NCI-H2227 (cell line): ENCODE data around the gene EGFL8.
"Not testable (repeated sequence)": the region's sequence is repeated elsewhere in the genome, so short reads cannot be mapped to it uniquely, and the experiment has no call there.

ENCODE experiments used
- DNase-seq: peaks from one replicate; lab custom pipeline; 2025; ENCODE audit not compliant: unreplicated experiment; lab: John Stamatoyannopoulos, UW

Gene EGFL8

DNA sequence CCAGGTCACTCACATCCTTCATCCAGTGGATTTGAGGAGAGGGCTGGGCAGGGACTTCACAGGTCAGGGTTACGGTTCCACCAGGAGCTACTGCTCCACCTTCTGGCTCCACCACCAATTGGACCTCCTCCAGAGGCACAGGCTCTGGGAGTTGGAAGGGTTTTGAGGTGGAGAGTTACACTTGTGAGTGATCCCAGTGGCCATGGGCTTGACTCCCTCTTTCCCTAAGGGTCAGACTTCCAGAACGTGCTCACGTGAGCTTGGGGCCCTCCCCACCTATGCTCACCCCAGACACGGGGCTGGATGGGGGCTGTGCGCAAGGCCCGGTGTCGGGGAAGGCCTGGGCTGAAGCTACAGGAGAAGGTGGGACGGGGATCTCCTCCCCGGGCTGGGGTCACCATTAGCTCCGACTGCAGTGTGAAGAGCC is 18.2 kb downstream of the EGFL8 start:
- DNase-seq, result no peak

DNA sequence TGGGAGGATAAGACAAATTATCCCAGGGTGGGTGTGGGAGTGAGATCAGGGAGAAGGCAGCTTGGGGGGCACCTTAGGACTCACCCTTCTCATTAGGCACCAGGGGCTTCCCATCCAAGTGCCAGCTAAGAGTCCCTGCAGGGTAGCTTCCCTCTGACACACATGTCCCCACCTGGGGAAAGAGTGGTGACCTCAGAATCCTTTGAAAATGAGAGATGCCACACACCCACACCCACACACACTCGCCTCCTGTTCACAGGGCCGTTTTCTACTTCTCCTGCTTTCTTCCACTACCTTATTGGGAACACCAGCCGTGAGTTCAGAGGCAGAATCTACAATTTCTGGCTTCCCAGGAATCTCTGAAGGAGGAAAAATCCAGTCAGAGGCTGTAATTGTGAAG is 18.6 kb downstream of the EGFL8 start:
- no peak for DNase-seq

DNA sequence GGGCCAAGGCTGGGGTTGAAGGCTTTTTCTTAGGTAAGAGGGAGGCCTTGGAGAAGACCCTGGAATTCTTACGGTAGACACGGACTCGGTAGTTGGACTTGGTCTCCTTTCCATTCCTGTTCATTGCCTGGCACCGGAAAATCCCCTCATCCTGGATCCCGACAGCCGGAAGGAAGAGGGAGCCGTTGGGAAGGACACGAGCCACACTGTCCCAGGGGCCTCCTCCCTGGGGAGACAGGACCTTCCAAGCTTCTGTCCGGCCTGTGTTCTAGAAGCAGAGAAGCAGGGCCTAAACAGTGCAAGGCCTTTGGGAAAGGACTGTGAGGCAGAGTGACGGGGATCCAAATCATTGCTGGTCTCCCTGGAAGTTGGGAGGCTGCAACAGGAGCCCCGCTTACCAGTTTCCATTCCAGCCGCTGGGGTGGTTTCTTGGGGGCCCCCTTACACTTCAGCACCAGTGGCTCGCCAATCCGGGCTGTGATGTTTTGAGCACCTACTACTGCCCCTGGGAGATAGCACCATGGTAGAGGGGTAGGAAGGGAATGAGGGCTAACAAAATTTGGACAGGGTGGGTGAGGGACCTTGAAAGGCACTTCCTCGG is 19.2 kb downstream of the EGFL8 start:
- DNase-seq, result no peak

DNA sequence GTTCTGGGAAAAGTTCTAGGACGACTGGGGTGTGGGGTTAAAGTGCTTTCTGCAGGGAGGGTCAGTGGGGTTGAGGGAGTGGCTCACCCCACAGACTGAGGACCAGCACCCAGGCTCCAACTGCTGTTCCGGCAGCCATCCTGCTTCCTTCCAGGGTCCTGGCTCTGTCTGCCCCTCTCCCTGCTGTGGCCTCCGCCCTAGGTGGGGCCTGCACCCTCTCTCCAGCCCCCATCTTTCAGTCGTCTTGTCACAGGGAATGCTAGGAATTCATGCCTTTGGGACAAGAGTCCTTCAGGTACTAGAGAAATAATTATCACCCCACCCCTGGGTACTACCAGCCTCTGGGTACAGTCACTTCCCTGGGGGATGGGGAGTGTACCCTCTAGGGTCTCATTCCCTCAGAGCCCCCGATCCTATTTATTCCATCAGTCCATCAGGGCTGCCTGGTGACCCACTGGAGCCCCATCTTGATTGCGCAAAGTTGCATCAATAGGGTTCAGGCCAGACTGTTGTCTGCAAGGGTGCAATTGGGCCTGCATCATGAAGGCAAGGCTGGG is 19.8 kb downstream of the EGFL8 start, which contains the start of gene AGER:
TSS of gene AGER (minus strand) at position 170 of the 557 bp plus-strand sequence. CDS start at position 139, 31 bp downstream.
- DNase-seq, result no peak

DNA sequence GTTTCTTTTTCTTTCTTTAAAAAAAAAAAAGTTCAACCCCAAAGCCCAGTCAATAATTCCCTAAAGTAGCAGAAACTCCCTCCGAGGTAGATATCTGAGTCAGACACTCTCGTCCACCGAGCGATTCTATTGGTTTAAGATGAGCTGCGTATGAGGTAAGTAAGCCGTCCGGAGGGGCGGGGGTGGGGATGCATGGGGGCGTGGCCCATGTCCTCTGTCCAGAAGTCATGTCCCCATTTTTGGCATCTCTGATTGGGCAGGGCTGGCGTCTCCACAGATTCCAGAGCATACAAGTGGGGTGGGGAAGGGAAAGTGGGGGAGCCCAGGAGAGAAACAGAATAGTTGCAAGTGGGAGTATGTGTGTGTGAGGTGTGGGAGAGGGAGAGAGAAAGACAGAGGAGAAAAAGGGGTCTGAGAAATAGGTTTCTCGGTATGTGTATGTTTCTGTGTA is 21.3 kb downstream of the EGFL8 start:
- DNase-seq, result peak; percentile 74

DNA sequence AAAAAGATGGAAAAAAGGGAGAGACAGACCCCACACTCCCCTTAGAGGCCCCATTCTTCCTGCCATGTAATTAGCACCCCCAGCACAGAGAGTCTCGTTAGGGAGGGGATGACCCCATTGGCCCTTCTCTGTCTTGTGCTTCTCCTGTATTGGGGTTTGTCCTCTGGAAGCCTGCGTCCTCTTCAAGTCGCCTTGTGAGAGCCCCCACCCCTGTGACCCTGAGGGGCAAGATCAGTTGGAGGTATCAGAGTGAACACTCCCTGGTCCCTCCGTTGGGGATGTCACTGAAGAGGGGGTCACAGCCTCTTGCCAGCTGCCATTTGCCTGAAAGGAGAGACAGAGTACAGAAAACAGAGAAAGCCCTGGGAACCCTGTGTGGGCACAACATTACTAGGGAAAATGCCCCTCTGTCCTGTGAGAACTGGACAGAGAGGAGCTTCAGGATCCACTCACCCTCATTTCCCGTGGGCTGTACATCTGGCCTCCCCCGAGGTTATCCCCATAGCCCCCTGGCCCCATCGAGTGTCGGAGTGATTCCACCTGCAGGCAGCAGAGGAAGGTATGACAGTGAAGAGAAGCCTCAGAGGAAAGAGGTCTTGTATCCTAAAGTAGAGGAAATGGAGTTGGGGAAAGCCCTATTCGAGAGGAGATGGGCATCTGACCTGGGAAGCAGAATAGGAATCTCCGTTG is 21.9 kb downstream of the EGFL8 start:
- not testable (repeated sequence) for DNase-seq

DNA sequence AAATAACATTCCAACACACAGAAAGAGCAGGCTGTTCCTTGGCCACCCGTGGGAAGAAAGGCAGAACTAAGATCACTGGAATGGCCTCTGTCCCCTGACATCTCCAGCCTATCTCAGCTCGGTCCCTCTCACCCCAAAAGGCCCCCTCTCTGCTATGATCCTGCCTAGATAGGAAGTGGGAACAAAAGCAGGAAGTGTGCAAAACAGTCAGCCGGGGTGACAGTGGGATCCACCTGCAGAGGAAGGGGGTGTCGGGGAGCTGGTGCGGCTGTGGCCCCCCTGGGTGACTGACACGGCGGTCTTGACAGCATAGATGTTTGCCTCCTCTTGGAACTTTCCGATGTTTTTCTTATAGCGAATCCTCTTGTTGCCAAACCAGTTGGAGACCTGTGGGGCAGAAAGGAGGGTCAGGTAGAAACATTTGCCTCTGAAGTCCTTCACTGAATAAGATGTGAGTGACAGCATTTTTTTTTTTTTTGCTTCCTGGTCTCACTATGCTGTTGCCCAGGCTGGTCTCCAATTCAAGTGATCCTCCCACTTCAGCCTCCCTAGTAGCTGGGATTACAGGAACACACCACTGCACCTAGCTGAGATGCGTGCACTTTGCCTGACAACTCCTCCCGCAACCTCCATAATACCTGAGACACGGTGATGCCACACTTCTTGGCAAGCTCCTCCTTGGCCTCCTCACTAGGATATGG is 22.8 kb downstream of the EGFL8 start:
- no peak for DNase-seq

DNA sequence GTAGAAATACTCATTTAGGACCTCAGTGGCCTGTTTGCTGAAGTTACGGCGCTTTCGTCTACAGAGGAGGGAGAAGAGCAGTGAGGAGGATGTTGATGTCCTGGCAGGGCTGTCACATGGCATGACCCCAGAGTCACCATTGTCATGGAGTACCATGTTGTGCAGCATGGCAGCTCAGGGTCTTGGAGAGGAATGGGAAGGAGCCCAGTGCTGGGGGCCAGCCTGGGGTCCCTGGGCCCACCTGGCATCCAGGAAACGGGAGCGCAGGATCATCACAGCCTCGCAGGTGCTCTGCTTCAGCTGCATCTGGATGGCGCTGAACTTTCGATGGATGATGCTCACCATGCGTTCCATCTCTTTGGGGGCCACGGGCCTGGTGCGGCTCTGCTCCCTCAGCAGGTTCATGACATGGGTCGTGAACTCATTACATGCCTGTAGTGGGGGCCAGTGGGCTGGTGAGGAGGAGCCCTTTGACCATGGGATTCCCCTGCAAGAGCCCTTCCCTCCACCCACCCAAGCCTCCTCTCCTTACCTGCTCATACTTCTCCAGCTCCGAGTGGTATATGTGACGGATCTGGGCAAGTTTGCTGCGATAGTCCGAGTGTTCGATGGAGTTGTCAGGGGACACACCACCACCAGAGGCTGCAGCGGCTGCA is 23.5 kb downstream of the EGFL8 start:
- not testable (repeated sequence) for DNase-seq

DNA sequence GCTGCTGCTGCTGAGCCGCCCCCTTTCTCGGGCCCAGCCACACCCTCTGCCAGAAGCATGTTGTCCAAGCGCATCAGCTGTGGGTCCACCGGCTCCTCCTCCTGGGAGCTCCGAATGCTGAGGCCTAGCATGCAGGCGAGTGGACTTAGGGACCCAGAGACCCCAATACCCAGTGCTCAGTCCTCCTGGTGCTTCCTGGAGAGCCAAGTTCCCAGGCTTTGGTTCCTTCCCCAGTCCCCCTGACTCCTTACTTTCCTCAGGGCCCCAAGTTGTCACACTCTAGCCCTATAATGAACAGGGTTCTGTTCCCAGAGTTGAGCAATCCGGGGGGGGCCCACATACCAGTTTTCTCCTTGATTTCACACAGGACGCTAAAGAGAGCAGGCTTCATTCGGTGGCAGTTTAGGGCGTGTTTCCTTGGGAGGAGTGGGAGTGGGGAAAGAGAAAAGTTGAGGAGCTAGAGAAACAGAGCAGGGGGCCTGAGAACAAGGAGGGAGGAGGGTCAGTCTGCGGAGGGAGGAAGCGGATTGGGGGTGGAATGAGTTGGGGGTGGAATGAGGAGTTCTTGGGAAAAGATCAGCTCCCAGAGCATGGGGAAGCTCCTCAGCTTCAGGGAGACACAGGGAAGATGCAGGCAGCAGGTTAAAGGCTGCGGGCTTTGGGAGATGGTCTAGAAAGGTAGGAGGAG is 24.1 kb downstream of the EGFL8 start:
- DNase-seq, result peak; percentile 23

DNA sequence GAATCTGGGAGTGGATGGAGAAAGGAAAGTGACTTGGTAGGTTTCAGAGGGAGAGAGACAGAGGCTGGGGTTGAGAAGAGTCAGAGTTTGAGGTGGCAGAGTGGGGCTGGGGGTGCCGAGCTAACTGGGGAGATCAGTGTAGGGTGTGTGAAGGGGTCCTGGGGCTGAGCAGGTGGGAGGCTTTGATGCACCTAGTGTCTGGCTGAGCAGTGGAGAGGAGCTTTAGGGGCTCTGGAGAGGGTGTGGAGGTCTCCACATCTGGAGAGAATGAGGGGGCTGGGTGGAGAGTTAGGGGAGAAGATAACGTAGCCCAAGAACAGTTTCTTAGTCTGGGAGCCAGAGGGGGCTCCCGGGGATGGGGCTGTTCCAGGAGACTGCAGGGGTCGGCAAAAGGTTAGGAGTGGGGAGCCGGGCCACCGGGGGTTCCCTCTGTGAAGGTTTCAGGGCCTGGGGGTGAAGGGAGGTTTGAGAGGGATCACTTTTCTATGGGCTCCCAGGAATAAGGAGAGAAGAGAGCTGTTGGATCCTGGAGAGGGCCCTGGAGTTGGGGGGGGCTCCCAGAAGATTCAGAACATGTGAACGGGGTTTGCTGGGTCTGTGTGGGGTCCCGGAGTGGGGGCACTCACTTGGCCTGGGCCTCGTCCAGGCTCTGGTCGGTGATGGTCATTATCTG is 24.8 kb downstream of the EGFL8 start:
- no peak for DNase-seq

DNA sequence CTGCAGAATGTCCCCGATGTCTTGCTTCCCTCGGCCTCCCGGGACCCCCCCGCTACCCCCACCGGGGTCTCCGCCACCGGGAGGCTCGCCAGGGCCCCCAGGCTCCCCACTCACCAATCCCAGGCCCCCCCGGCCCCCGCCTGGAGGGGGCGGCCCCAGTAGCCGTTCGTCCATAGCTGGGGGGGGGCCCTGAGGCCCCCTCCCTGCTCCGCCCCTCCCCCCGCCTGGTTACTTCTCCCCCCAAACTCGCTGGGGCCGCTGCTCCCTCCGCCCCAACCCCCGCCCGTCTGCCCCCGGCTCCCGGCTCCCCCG is 25.3 kb downstream of the EGFL8 start:
- no peak for DNase-seq

DNA sequence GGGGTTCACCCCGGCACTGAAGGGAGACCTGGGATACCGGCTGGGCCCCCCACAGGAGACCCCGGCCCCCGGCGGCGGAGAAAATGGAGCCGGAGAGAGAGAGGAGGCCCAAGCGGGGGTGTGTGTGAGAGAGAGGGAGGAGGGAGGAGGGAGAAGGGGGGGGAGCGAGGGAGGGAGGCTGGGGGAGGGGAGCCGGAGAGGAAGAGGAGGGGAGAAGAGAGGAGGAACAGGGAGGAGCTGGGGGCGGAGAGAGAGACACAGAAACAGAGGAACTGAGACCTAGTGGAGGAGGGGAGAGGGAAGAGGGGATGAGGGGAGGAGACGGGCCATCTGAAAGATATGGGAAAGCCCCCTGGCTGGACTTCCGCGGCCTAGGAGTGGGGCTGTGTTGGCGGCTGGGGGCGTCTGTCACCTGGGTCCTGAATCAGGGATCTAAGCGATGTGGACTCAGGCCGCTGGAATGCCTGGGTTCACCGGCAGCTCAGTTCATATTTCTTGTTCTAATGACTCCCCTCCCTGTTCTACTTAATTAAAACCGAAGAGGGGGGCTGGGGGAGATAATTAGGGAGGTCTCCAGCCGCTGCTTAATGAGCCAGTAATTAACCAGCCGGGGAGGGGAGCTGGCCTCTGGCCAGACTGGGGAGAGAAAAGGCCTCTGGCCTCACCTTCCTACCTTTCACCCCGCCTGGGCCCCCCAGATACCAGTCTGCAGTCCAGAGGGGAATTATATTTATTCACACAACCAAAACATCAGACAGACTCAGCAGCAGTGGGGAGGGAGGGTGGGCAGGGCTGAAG is 25.9 kb downstream of the EGFL8 start, which contains the start of gene PBX2:
TSS of gene PBX2 (minus strand) at position 149 of the 798 bp plus-strand sequence. CDS start 287 bp downstream, outside the sequence.
- DNase-seq, result peak; percentile 78

DNA sequence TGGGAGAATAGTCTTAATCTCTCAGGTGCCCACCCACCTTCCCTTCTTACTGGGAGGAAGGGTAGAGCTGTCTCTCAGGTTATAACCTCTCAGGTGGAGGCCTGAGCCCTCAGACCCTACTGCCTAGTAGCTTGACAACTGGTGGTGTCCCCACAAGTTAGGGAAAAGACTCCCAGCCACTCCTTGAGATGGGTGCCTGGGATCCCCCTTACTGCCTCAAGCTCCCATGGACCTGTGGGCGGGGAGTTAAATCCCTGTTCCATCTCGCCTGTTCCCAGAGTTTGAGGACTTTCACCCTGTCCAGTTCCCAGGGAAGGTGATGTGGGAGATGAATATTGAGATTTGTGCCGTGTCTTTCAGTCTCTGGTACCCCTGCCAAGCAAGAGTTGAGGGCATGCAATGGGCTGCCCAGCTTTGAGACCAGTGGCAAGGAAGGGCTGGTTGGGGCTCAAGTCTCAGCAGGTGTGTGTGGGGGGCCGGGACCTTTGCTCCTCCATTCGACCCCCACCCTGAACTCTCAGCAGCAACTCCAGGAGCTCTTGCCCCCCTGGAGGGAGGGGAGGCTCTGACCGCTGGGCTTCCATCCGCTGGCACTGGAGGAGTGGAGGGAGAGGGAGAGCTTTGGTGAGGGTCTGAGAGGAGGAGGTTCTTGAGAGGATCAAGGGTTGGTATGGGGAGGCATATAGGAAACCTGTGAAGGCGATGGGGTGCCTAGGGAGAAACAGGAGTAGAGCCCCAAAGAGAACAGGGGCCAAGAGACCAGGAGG is 26.7 kb downstream of the EGFL8 start:
- no peak for DNase-seq

DNA sequence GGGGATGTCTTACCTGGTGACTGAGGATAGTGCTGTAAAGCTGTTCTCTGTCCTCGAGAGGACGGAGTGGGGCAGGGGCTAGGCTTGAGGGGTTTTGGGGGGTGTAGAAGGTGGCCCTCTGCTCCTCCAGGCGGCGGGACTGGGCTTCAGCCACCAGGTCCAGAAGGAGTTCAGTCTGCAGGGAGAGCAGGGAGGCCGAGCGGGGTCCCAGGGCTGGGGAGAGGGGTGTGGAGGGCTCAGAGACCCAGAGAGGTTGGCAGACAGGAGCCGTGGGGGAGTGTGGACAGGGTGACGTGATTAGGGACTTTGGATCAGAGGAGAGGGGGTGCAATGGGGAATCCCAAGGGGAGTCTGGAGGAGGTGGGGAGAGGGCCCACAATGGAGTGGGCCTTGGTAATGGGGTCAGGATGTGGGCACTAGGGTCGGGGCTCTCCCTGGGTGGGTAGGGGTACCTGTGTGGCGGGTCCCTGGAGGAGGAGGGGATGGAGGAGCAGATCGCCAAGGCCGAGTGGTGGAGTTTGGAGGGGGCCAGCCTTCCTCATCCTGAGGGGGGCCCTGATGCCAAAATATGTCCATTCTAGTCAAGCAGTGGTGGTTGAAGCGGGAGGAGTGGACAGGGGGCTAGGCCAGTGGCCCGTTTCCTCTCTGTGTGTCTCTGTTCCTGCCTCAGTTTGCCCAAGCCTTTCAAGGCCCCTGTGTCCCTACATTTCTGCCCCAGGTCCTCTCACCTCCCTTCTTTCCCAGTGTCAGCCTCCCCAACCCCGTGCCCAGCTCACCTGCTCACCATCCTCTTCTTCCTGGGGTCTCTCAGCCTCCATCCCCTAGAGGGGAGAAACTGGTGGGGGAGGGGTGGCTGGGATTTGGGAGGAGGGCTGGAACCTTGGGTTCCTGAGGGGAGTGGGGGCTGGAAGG is 27.6 kb downstream of the EGFL8 start:
- DNase-seq, result no peak

DNA sequence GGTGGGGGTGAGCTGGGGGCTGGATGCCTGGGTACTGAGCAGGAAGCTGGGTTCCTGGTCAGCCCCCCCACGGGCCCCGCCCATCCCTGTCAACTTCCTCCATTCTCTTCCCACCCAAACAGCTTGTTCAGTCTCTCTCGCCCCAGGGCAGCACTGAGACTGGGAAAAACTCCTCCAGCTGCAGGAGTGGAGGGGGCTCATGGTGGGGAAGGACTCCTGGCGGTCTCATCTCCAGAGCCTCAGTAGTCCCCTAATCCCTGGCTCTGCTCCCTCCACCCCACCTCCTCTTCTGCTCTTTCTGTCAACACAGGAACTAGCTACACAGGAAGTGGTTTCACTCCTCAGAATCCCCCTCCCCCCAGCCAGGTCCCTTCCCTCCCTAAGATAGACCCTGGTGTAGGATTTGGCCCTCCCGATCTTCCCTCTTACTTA is 28.2 kb downstream of the EGFL8 start, which contains the start of gene GPSM3:
TSS of gene GPSM3 (minus strand) at position 36 of the 432 bp plus-strand sequence. CDS start 130 bp downstream, outside the sequence.
- DNase-seq, result no peak

DNA sequence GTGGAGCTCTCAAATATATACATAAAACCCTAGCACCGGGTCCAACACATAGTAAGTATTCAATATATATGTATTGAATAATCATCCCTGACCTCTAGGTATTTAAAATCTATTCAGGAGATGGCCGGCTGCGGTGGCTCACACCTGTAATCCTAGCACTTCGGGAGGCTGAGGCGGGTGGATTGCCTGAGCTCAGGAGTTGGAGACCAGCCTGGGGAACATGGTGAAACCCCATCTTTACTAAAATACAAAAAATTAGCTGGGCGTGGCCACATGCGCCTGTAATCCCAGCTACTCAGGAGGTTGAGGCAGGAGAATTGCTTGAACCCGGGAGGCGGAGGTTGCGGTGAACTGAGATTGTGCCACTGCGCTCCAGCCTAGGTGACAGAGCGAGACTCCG is 28.7 kb downstream of the EGFL8 start:
- DNase-seq, result not testable (repeated sequence)

DNA sequence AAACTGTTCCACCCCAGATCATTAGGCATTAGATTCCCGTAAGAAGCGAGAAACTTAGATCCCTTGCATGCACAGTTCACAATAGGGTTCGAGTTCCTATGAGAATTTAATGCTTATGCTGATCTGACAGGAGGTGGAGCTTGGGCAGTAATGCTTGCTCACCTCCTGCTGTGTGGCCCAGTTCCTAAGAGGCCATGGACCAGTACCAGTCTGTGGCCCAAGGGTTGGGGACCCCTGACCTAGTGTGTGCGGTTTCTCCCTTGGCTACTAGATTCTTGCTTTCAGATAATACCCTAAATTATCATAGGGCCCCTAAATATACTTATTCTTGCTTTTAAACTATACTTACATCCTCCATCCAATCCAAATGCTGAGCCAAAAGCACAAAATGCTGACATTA is 30.0 kb downstream of the EGFL8 start:
- no peak for DNase-seq
